Smooth muscle cell of bladder (primary cell): ENCODE data around the gene CISH. TPM values are rescaled to one million over a fixed set of nuclear protein-coding genes. Genes with fewer than 3 reads are reported as not detected.

ENCODE experiments used
- total RNA-seq: library from RNA; depleted of rRNA; stranded (reverse); fragments of >200 nt; gene quantifications from 2 replicates; pipeline ENCODE4 v1.2.3, GENCODE V29; 2014

CISH gene
- 0.57 and 1.3 TPM in 2 replicates for total RNA-seq

GRCh38 chr3:50611464-50612233, at the start of gene CISH:
CISH (minus strand) TSS chr3:50611774; CDS start chr3:50611650, 124 bp downstream.

GRCh38 chr3:50617096-50617791, 5.7 kb upstream of the CISH start, which contains the start of gene MAPKAPK3:
MAPKAPK3 (plus strand) TSS chr3:50617151; CDS start chr3:50617566, 415 bp downstream.

GRCh38 chr3:50568947-50569749, 42.4 kb downstream of the CISH start, which contains the start of gene HEMK1:
HEMK1 (plus strand) TSS chr3:50569522; CDS start chr3:50571105, 1,583 bp downstream.

GRCh38 chr3:50567386-50568167, 44.0 kb downstream of the CISH start, which contains the start of gene C3orf18:
C3orf18 (minus strand) TSS chr3:50567747; CDS start chr3:50565699, 2,048 bp downstream.

Other genes starting within 250 kb of the CISH start
- 0.09 TPM in 1 of 2 replicates, not detected in the other for gene CACNA2D2, start 108.1 kb downstream of the CISH start, total RNA-seq
- 9.4 and 16.0 TPM in 2 replicates for gene C3orf18, start 44.0 kb downstream of the CISH start, total RNA-seq
- 10.7 and 15.4 TPM in 2 replicates for gene HEMK1, start 42.3 kb downstream of the CISH start, total RNA-seq
- 19.6 and 22.9 TPM in 2 replicates for gene MAPKAPK3, start 5.4 kb upstream of the CISH start, total RNA-seq
- gene DOCK3, start 63.2 kb upstream of the CISH start, total RNA-seq: 0.09 and 0.14 TPM in 2 replicates